22Rv1 (cell line): ENCODE measurements around the gene MGAT5.

ENCODE experiments used
- ZFX ChIP-seq: fragments of 450-650 bp; IDR thresholded peaks from 2 replicates; pipeline ENCODE4 v1.6.1; 2017; ENCODE audit warnings: antibody characterized with exemption, borderline replicate concordance
- TF ChIP-seq, protein P1 (sequence below): fragments of 450-650 bp; IDR thresholded peaks from 2 replicates; pipeline ENCODE4 v1.5.1; 2017; ENCODE audit warnings: mild to moderate bottlenecking

DNA sequence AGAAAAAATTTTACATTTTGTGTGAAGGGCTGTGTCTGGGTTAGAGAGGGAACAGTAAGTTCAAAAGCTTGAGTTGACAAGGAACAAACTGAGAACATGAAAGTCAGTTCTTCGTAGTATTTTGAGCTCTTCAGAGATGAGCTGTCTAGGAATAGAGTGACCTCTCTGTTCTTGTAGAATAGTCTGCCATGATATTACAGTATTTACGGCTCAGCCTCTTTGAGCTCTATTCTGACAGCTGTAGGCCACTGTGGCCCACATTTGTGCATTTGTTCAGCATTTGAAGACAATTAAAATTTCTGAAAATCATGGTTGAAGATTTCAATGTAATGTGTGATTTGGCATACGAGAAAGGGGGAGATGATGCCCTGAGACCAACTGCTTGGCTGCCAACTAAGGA is 172.8 kb downstream of the MGAT5 start:
- TF ChIP-seq, protein P1, sequence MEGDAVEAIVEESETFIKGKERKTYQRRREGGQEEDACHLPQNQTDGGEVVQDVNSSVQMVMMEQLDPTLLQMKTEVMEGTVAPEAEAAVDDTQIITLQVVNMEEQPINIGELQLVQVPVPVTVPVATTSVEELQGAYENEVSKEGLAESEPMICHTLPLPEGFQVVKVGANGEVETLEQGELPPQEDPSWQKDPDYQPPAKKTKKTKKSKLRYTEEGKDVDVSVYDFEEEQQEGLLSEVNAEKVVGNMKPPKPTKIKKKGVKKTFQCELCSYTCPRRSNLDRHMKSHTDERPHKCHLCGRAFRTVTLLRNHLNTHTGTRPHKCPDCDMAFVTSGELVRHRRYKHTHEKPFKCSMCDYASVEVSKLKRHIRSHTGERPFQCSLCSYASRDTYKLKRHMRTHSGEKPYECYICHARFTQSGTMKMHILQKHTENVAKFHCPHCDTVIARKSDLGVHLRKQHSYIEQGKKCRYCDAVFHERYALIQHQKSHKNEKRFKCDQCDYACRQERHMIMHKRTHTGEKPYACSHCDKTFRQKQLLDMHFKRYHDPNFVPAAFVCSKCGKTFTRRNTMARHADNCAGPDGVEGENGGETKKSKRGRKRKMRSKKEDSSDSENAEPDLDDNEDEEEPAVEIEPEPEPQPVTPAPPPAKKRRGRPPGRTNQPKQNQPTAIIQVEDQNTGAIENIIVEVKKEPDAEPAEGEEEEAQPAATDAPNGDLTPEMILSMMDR, result no peak
- no peak for TF ChIP-seq ZFX
